GM13977 (cell line): ENCODE data around the gene PRAMEF15.
"Not testable (repeated sequence)": the region's sequence is repeated elsewhere in the genome, so short reads cannot be mapped to it uniquely, and the experiment has no call there.

Source experiments
- DNase-seq: peaks from one replicate; pipeline ENCODE4 v3.0.0; 2012; ENCODE audit warnings: low spot score
- in situ Hi-C: fragments of 300-500 bp; cut with MboI; formaldehyde crosslinking; loops from one replicate; pipeline ENCODE4 v1.12.0; 2022; ENCODE audit warnings: low sequenced_read_pairs, low pct_unique_long_range_greater_than_20kb, mixed read lengths, inconsistent platforms; ENCODE audit not compliant: unreplicated experiment
- TF ChIP-seq, protein P1 (sequence below): IDR thresholded peaks from 2 replicates; pipeline ENCODE4 v1.5.1; 2012; ENCODE audit warnings: mild to moderate bottlenecking, control low read depth; ENCODE audit not compliant: insufficient read depth; ENCODE audit errors: extremely low read depth, missing control alignments

Gene PRAMEF15

DNA sequence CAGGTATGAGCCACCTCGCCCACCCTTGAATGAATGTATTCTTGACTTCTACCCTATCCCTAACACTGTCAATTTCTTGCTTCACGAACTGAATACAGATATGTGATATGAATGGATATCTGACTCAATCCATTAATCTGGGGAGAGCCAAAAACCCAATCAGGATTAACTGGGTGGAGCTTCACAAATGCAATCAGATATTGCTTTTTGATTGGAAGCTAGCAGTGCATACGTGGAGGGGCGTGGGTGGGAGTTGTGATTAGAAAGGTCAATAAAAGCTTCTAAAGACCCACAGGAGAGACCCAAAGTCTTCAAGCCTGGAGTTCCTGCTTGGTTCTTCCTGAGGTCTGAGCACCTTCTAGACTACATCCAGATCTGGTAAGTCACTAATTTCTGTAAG is at the start of gene PRAMEF15:
Gene PRAMEF15, plus strand, starts transcription at position 301 of the 400 bp plus-strand sequence. CDS start 2,827 bp downstream, outside the sequence.
- in situ Hi-C loops, DNase-seq: not testable (repeated sequence)

DNA sequence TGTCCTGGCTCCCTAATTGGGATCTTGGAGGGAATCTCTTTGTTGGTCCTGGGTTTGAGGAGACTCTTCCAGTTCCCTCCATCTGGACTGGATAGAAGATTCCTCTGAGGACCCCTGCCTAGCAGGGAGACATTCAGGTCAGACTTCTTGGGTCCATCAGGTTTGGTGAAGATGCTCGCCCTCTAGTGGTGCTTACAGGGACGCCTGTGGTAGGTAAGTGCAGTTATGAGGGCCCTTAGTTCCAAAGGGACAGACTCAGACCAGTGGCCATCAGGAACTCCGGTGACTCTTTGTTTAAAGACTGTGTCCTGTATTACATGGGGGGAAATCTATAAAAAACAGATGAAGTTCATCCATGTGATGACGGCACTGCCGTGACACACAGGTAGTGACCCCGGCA is 38.4 kb upstream of the PRAMEF15 start:
- TF ChIP-seq, protein P1, sequence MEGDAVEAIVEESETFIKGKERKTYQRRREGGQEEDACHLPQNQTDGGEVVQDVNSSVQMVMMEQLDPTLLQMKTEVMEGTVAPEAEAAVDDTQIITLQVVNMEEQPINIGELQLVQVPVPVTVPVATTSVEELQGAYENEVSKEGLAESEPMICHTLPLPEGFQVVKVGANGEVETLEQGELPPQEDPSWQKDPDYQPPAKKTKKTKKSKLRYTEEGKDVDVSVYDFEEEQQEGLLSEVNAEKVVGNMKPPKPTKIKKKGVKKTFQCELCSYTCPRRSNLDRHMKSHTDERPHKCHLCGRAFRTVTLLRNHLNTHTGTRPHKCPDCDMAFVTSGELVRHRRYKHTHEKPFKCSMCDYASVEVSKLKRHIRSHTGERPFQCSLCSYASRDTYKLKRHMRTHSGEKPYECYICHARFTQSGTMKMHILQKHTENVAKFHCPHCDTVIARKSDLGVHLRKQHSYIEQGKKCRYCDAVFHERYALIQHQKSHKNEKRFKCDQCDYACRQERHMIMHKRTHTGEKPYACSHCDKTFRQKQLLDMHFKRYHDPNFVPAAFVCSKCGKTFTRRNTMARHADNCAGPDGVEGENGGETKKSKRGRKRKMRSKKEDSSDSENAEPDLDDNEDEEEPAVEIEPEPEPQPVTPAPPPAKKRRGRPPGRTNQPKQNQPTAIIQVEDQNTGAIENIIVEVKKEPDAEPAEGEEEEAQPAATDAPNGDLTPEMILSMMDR: peak; percentile 16
- DNase-seq, in situ Hi-C loops: not testable (repeated sequence)

DNA sequence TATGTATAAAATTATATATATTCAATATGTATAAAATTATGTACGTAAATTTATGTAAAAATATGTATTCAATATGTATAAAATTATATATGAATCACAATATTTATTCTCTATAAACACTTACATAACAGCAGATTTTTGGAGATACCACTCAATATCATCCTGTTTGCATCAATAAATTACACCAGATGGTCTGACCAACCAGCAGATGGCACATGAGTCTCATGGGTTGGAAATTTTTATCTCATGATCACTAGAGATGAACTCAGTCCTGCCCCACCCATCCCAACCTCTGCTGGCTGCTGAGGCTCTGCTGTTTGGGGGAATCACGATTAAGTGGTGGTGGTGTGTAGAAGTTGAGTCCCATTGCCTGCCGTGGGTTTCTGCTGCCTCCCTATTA is 35.8 kb upstream of the PRAMEF15 start:
- DNase-seq, in situ Hi-C loops: not testable (repeated sequence)

GRCh38 chr1:13285037-13285436 is 30.3 kb upstream of the PRAMEF15 start, which contains the start of gene PRAMEF8:
TSS of gene PRAMEF8 (minus strand) at chr1:13285137. CDS start at chr1:13284091, 1,046 bp downstream.
- DNase-seq, in situ Hi-C loops: not testable (repeated sequence)

DNA sequence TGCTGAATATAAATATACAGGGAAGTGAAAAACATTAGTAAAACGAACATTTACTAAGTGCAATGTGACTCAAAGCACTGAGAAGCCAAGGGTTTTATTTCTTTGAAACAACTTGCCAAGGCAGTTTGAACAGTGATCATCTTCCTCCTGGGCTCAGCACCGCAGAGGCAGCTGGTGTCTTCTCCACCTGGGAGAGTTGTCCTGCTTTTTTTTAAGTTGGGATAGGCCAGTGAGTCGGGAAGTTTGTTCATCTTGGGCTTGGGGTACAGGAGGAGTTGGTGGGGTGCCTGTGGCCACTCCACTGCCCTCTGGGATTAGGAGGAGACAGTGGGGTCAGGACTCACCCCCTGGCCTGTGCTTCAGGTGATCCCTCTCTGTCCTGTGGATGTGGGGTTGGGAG is 26.4 kb upstream of the PRAMEF15 start:
- in situ Hi-C loops, DNase-seq: not testable (repeated sequence)

GRCh38 chr1:13297216-13297931 is 18.0 kb upstream of the PRAMEF15 start:
- DNase-seq, in situ Hi-C loops: not testable (repeated sequence)

DNA sequence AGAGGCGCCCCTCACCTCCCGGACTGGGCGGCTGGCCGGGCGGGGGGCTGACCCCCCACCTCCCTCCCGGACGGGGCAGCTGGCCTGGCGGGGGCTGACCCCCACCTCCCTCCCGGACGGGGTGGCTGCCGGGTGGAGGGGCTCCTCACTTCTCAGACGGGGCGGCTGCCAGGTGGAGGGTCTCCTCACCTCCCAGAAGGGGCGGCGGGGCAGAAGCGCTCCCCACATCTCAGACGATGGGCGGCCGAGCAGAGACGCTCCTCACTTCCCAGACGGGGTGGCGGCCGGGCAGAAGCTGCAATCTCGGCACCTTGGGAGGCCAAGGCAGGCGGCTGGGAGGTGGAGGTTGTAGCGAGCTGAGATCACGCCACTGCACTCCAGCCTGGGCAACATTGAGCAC is 16.7 kb upstream of the PRAMEF15 start:
- in situ Hi-C loops, DNase-seq: not testable (repeated sequence)

GRCh38 chr1:13302197-13302596 is 13.2 kb upstream of the PRAMEF15 start:
- in situ Hi-C loops, DNase-seq: not testable (repeated sequence)

- DNase-seq, in situ Hi-C loops: not testable (repeated sequence)
Measured at GRCh38 chr1:13303239-13303638, 12.1 kb upstream of the PRAMEF15 start, which contains the start of gene PRAMEF33. TSS of gene PRAMEF33 (plus strand) at chr1:13303539. CDS start at chr1:13305955, 2,416 bp downstream.

GRCh38 chr1:13342496-13342895 is 27.1 kb downstream of the PRAMEF15 start:
- DNase-seq, in situ Hi-C loops: not testable (repeated sequence)

GRCh38 chr1:13347034-13347433 is 31.7 kb downstream of the PRAMEF15 start, which contains the start of gene PRAMEF14:
TSS of gene PRAMEF14 (minus strand) at chr1:13347134. CDS start at chr1:13345314, 1,820 bp downstream.
- DNase-seq, in situ Hi-C loops: not testable (repeated sequence)

DNA sequence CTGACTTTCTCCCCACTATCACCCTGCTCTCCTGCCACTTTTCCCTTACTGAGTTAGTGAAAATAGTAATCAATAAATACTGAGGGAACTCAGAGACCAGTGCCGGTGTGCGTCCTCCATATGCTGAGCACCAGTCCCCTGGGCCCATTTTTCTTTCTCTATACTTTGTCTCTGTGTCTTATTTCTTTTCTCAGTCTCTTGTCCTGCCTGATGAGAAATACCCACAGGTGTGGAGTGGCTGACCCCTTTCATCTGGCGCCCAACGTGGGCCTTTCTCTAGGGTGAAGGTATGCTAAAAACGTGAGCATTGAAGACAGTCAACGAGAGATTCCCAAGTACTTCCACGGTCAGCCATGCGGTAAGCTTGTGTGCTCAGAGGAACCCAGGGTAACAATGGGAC is 38.1 kb downstream of the PRAMEF15 start:
- in situ Hi-C loops, DNase-seq: not testable (repeated sequence)

DNA sequence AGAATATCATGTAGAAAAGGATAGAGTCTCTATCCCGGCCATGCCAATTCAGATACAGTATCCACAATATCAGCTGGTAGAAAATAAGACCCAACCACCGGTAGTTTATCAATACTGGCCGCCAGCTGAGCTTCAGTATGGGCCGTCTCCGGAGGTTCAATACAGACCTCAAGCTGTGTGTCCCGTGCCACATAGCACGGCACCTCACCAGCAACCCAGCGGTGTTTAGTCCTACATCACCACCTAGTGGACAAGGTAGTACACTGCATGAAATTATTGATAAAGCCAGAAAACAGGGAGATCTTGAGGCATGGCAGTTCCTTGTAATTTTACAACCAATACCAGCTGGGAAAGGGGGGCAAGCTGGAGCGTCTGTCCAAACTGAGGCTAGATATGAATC is 39.1 kb downstream of the PRAMEF15 start:
- in situ Hi-C loops: not testable (repeated sequence)

More for the DNA sequence above, 39.1 kb downstream of the PRAMEF15 start:
- DNase-seq: not testable (repeated sequence)
